Measurements from ENCODE around the gene NLN.

DNA sequence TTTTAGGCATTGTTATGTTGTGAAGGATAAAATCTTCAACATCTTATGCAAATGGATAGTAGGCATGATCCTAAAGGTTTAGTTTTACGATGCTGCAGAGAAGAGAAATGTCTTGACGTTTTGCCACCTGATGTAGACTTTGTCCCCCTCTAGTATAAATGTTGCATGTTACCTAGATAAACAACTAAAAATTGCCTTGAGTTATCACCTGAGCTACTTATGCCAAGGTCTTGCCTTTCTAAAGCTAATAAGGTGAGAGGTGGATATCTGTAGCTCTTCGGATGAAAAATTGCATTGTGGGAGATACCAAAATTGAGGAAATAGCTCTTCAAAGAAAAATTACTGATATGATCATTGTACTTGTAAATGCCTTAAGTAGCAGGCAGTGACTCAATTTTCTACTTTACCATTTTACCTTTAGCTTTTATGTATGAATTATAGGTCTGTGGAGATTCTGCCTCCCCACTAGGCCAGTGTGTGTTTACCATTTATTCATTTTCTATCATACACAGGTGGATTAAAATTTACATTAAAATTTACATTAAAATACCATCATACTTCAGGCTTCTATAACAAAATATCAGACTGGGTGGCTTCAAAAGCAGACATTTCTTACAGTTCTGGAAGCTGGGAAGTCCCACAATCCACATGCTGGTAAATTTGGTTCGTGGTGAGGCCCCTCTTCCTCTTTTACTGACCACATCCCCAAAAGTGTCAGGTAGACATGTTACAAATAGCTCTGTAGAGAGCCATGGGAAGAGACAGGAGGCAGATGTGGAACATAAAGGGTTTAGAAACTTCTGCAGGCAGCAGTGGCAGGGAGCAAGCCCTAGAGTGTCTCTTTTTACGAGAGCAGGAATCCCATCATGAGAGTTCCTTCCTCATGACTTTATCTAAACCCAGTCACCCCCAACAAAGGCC, 103.7 kb downstream of the NLN start:
- TF ChIP-seq, protein P1, sequence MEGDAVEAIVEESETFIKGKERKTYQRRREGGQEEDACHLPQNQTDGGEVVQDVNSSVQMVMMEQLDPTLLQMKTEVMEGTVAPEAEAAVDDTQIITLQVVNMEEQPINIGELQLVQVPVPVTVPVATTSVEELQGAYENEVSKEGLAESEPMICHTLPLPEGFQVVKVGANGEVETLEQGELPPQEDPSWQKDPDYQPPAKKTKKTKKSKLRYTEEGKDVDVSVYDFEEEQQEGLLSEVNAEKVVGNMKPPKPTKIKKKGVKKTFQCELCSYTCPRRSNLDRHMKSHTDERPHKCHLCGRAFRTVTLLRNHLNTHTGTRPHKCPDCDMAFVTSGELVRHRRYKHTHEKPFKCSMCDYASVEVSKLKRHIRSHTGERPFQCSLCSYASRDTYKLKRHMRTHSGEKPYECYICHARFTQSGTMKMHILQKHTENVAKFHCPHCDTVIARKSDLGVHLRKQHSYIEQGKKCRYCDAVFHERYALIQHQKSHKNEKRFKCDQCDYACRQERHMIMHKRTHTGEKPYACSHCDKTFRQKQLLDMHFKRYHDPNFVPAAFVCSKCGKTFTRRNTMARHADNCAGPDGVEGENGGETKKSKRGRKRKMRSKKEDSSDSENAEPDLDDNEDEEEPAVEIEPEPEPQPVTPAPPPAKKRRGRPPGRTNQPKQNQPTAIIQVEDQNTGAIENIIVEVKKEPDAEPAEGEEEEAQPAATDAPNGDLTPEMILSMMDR (IDR thresholded peaks at IDR 0.05) = no peak
- TF ChIP-seq POLR2A (IDR thresholded peaks at IDR 0.05) = no peak
